ENCODE data around the gene HLA-DRA. TPM values are rescaled to one million over a fixed set of nuclear protein-coding genes. Genes with fewer than 3 reads are reported as not detected.

Gene HLA-DRA
- total RNA-seq, 4 donors from 2014 or later: 126 to 261 (median 220) TPM

DNA sequence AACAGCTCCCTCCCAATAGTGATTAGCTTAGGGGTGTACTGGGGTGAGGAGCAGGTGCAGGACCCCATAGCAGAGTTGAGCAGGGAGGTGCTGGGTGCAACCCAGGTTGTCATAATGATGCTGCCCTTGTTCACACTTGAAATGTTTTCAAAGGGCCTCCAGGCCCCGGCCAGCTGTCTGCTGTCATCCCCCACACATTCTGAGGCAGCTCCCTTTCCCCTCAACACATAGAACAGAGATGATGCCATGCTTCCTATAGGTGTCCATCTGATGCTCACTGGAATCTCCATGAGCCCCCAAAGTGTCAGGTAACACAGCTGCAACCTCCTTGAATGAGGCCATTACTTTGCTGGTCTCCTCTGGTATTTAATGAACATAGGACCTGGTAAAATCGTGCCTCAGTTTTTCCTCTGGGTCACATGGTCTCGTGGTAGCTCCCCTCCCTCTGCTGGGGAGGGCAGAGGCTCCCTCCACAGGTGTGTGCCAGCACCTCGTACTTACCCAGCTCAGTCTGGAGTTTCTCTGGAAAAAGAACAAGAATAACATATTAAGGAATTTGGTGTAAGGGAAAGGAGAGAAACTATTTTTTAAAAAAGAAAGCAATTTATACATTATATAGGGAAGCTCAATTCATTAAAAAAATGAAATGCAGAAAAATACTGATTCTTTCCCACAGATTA lies 38.3 kb upstream of the HLA-DRA start:
- Histone ChIP-seq H3K4me1 (no peaks in the 10 kb centered on the region), H3K4me3 (no peak overlapping the region), H3K9me3 (no peaks in the 10 kb centered on the region), H3K27ac (no peak overlapping the region), H3K27me3 (peaks cover 27% of the 10 kb centered on the region), H3K36me3 (no peaks in the 10 kb centered on the region)
- WGBS: 28% methylated on average over 4 of the region's 4 CpGs
- TF ChIP-seq POLR2A (IDR thresholded peaks at IDR 0.05): no peak
- no peak for TF ChIP-seq POLR2AphosphoS5 (IDR thresholded peaks at IDR 0.05)
- no peak for TF ChIP-seq EP300 (IDR thresholded peaks at IDR 0.05)
- TF ChIP-seq, protein P1, sequence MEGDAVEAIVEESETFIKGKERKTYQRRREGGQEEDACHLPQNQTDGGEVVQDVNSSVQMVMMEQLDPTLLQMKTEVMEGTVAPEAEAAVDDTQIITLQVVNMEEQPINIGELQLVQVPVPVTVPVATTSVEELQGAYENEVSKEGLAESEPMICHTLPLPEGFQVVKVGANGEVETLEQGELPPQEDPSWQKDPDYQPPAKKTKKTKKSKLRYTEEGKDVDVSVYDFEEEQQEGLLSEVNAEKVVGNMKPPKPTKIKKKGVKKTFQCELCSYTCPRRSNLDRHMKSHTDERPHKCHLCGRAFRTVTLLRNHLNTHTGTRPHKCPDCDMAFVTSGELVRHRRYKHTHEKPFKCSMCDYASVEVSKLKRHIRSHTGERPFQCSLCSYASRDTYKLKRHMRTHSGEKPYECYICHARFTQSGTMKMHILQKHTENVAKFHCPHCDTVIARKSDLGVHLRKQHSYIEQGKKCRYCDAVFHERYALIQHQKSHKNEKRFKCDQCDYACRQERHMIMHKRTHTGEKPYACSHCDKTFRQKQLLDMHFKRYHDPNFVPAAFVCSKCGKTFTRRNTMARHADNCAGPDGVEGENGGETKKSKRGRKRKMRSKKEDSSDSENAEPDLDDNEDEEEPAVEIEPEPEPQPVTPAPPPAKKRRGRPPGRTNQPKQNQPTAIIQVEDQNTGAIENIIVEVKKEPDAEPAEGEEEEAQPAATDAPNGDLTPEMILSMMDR (IDR thresholded peaks at IDR 0.05): no peak
- DNase-seq (ENCODE audit: low spot score in 2 of 2): no peak

GRCh38 chr6:32402812-32403211 lies 36.9 kb upstream of the HLA-DRA start:
- Histone ChIP-seq H3K36me3 (no peaks in the 10 kb centered on the region), H3K9me3 (no peaks in the 10 kb centered on the region), H3K27ac (no peak overlapping the region), H3K4me1 (no peaks in the 10 kb centered on the region), H3K27me3 (peaks cover 39% of the 10 kb centered on the region), H3K4me3 (no peak overlapping the region)
- no peak for DNase-seq (ENCODE audit: low spot score in 2 of 2)
- TF ChIP-seq POLR2AphosphoS5 (IDR thresholded peaks at IDR 0.05) (no peak), EP300 (IDR thresholded peaks at IDR 0.05) (no peak), POLR2A (IDR thresholded peaks at IDR 0.05) (no peak)
- TF ChIP-seq, protein P1 (IDR thresholded peaks at IDR 0.05): no peak
- 77% methylated on average over 8 of the region's 8 CpGs for WGBS

DNA sequence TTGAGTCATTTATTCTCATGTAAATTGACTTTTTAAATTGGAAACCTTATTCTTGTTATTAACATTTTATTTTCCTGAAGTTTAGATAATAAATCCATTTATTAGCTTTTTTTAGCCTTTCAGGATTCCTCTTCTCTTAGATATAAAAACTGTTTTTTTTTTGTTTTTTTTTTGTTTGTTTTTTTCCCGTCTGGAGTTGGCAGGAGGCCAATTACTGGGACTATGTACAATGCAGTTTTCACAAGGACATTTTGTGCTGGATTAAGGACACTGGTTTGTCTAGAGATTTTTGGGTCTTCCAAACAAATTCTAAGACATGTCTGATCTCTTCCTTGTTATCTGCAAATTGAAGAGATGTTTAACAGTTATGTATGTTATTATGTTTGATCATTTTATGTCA lies 34.0 kb upstream of the HLA-DRA start:
- DNase-seq (ENCODE audit: low spot score in 2 of 2): no peak
- H3K4me3 ChIP-seq: no peak overlapping the region
- H3K4me1 ChIP-seq: no peaks in the 10 kb centered on the region
- H3K36me3 ChIP-seq: no peaks in the 10 kb centered on the region
- no peak overlapping the region for H3K27ac ChIP-seq
- H3K9me3 ChIP-seq: no peaks in the 10 kb centered on the region
- no peak for TF ChIP-seq POLR2AphosphoS5 (IDR thresholded peaks at IDR 0.05)
- TF ChIP-seq, protein P1 (IDR thresholded peaks at IDR 0.05): no peak
- TF ChIP-seq POLR2A (IDR thresholded peaks at IDR 0.05): no peak
- TF ChIP-seq EP300 (IDR thresholded peaks at IDR 0.05): no peak
- peaks cover 54% of the 10 kb centered on the region for H3K27me3 ChIP-seq
- 31% methylated on average over 1 of the region's 1 CpG for WGBS

- H3K36me3 ChIP-seq: no peaks in the 10 kb centered on the region
- no peaks in the 10 kb centered on the region for H3K4me1 ChIP-seq
- H3K27ac ChIP-seq: no peak overlapping the region
- H3K9me3 ChIP-seq: no peaks in the 10 kb centered on the region
- peaks cover 54% of the 10 kb centered on the region for H3K27me3 ChIP-seq
- WGBS: 86% methylated on average over 9 of the region's 9 CpGs
- no peak overlapping the region for H3K4me3 ChIP-seq
- DNase-seq (ENCODE audit: low spot score in 2 of 2): no peak
- TF ChIP-seq POLR2A (IDR thresholded peaks at IDR 0.05): no peak
Observed at GRCh38 chr6:32406197-32406596, 33.5 kb upstream of the HLA-DRA start.

GRCh38 chr6:32406857-32407256 lies 32.8 kb upstream of the HLA-DRA start, which contains the start of gene BTNL2:
TSS of gene BTNL2 (minus strand) at chr6:32407181. CDS start at chr6:32407123, 58 bp downstream.
- DNase-seq (ENCODE audit: low spot score in 2 of 2): no peak
- Histone ChIP-seq H3K36me3 (no peaks in the 10 kb centered on the region), H3K27me3 (peaks cover 54% of the 10 kb centered on the region), H3K9me3 (no peaks in the 10 kb centered on the region), H3K4me3 (no peak within 1 kb of the TSS), H3K27ac (no peak within 1 kb of the TSS), H3K4me1 (no peaks in the 10 kb centered on the region)
- TF ChIP-seq POLR2AphosphoS5 (IDR thresholded peaks at IDR 0.05) (no peak), EP300 (IDR thresholded peaks at IDR 0.05) (no peak), POLR2A (IDR thresholded peaks at IDR 0.05) (no peak)
- TF ChIP-seq, protein P1 (IDR thresholded peaks at IDR 0.05): no peak
- WGBS: 62% methylated on average over 4 of the region's 4 CpGs
